ELF-1 (cell line): ENCODE measurements around the gene GALK2.

Source experiments
- DNase-seq: peaks from one replicate; pipeline ENCODE4 v3.0.0-alpha.2; 2016; ENCODE audit warnings: low read depth, low spot score

Gene GALK2

GRCh38 chr15:49279521-49280456 is 109.7 kb downstream of the GALK2 start:
- DNase-seq = no peak

- no peak for DNase-seq
These were observed 112.3 kb downstream of the GALK2 start for GRCh38 chr15:49282366-49282765.

GRCh38 chr15:49286649-49287404 is 116.8 kb downstream of the GALK2 start:
- DNase-seq = no peak

- DNase-seq = no peak
These were observed 117.4 kb downstream of the GALK2 start for GRCh38 chr15:49287481-49287880.

- no peak for DNase-seq
These were observed 118.3 kb downstream of the GALK2 start for GRCh38 chr15:49288391-49288790.

- DNase-seq = peak; percentile 14
These were observed 120.1 kb downstream of the GALK2 start for GRCh38 chr15:49290191-49290590.

GRCh38 chr15:49293941-49294340 is 123.9 kb downstream of the GALK2 start:
- no peak for DNase-seq

GRCh38 chr15:49296258-49296657 is 126.2 kb downstream of the GALK2 start:
- no peak for DNase-seq

- no peak for DNase-seq
These were observed 127.5 kb downstream of the GALK2 start for GRCh38 chr15:49297584-49297983.

GRCh38 chr15:49300856-49301255 is 130.8 kb downstream of the GALK2 start:
- DNase-seq = no peak

GRCh38 chr15:49301562-49301961 is 131.5 kb downstream of the GALK2 start:
- no peak for DNase-seq

- DNase-seq = no peak
These were observed 133.0 kb downstream of the GALK2 start for GRCh38 chr15:49303003-49303402.

- no peak for DNase-seq
These were observed 136.5 kb downstream of the GALK2 start for GRCh38 chr15:49306551-49306950.

GRCh38 chr15:49308686-49309085 is 138.6 kb downstream of the GALK2 start:
- DNase-seq = no peak

- no peak for DNase-seq
These were observed 139.8 kb downstream of the GALK2 start for GRCh38 chr15:49309889-49310288.

GRCh38 chr15:49313650-49314049 is 143.6 kb downstream of the GALK2 start:
- DNase-seq = no peak

- DNase-seq = no peak
These were observed 144.7 kb downstream of the GALK2 start for GRCh38 chr15:49314716-49315115.

- DNase-seq = no peak
These were observed 145.4 kb downstream of the GALK2 start for GRCh38 chr15:49315391-49315823.

GRCh38 chr15:49320351-49320750 is 150.3 kb downstream of the GALK2 start:
- DNase-seq = no peak

GRCh38 chr15:49323207-49323606 is 153.2 kb downstream of the GALK2 start:
- no peak for DNase-seq

- DNase-seq = no peak
These were observed 157.9 kb downstream of the GALK2 start for GRCh38 chr15:49327927-49328326.

- DNase-seq = no peak
These were observed 158.9 kb downstream of the GALK2 start for GRCh38 chr15:49328941-49329340.

GRCh38 chr15:49330166-49330565 is 160.1 kb downstream of the GALK2 start:
- DNase-seq = no peak
